Body of pancreas (tissue), 4 donors: ENCODE measurements around the gene EDAR.

Experiments
- CTCF ChIP-seq, 7 experiments: fragments of 450-650 bp in 4 of 7; fragments of 200-600 bp in 3 of 7; sonication (generic) in 3 of 7; IDR thresholded peaks; one replicate each; pipeline ENCODE4 v1.5.1; 2016 to 2019; ENCODE audit warnings: antibody characterized with exemption in 7 of 7
- POLR2A ChIP-seq, 3 donors: fragments of 450-650 bp; IDR thresholded peaks; one replicate each; pipeline ENCODE4 v1.6.1; 2016; ENCODE audit warnings: antibody characterized with exemption in 3 of 3, mild to moderate bottlenecking in 2 of 3

GRCh38 chr2:108968619-108969018 lies 20.4 kb downstream of the EDAR start:
- TF ChIP-seq CTCF (IDR thresholded peaks at IDR 0.05) (no peak), POLR2A (IDR thresholded peaks at IDR 0.05) (no peak)
